KOPT-K1 (cell line): ENCODE data around the gene THPO.

Experiments
- H3K27ac ChIP-seq: fragments of 200-600 bp; sonication (generic); 2 replicates; pipeline ENCODE4 v1.5.1; 2016; ENCODE audit warnings: antibody characterized with exemption, mild to moderate bottlenecking, low read depth, low read length; ENCODE audit not compliant: poor library complexity, severe bottlenecking
- H3K36me3 ChIP-seq: fragments of 200-600 bp; sonication (generic); 2 replicates; pipeline ENCODE4 v1.5.1; 2017; ENCODE audit warnings: antibody characterized with exemption, mild to moderate bottlenecking, low read length, moderate library complexity; ENCODE audit not compliant: insufficient read depth
- H3K9me3 ChIP-seq: fragments of 200-600 bp; sonication (generic); 2 replicates; pipeline ENCODE4 v1.5.1; 2017; ENCODE audit warnings: antibody characterized with exemption, low read length, mild to moderate bottlenecking; ENCODE audit not compliant: insufficient read depth, poor library complexity, severe bottlenecking

The THPO gene

GRCh38 chr3:184377882-184378445, at the start of gene THPO:
TSS of gene THPO (minus strand) at chr3:184378207. CDS start at chr3:184376259, 1,948 bp downstream.
- Histone ChIP-seq H3K36me3 (no peaks in the 10 kb centered on the region), H3K9me3 (no peaks in the 10 kb centered on the region), H3K27ac (no peak within 1 kb of the TSS)

DNA sequence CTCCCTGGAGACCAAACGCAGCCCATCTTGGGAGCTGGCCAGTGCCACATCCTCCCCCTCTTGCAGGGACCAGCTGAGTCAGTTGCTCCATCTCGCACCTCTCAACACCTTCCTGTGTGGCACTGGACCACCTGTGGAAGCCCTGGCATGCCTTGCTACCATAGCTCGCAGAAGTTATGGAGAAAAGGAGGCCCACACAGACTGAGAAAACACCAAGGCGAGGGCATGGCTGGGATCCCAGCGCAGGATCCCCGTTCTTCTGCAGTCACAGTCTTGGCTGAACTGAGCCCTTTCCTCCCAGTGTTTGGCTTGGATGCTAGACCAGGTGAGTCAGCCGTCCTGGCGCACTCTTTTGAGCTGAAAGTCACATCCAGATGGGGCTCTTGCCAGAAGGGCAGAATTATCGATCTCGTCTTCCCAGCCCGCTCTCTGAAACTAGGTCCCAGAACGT, 48.7 kb upstream of the THPO start:
- no peaks in the 10 kb centered on the region for H3K36me3 ChIP-seq
- H3K27ac ChIP-seq, result no peak overlapping the region

GRCh38 chr3:184423561-184423960, 45.6 kb upstream of the THPO start:
- H3K9me3 ChIP-seq, result peaks cover 3% of the 10 kb centered on the region
- H3K36me3 ChIP-seq, result no peaks in the 10 kb centered on the region

More for the DNA sequence above, 48.7 kb upstream of the THPO start:
- H3K9me3 ChIP-seq, result peaks cover 3% of the 10 kb centered on the region

GRCh38 chr3:184419171-184419570, 41.2 kb upstream of the THPO start:
- Histone ChIP-seq H3K36me3 (no peaks in the 10 kb centered on the region), H3K9me3 (peaks cover 3% of the 10 kb centered on the region), H3K27ac (no peak overlapping the region)

More at GRCh38 chr3:184423561-184423960, 45.6 kb upstream of the THPO start:
- no peak overlapping the region for H3K27ac ChIP-seq

- H3K9me3 ChIP-seq, result peaks cover 3% of the 10 kb centered on the region
- no peak overlapping the region for H3K27ac ChIP-seq
- no peaks in the 10 kb centered on the region for H3K36me3 ChIP-seq
Measured at GRCh38 chr3:184417619-184418327, 39.8 kb upstream of the THPO start.

GRCh38 chr3:184415203-184415490, 37.1 kb upstream of the THPO start:
- no peaks in the 10 kb centered on the region for H3K36me3 ChIP-seq

GRCh38 chr3:184414418-184415202, 36.6 kb upstream of the THPO start:
- Histone ChIP-seq H3K9me3 (no peaks in the 10 kb centered on the region), H3K36me3 (no peaks in the 10 kb centered on the region), H3K27ac (no peak overlapping the region)

More at GRCh38 chr3:184415203-184415490, 37.1 kb upstream of the THPO start:
- Histone ChIP-seq H3K27ac (no peak overlapping the region), H3K9me3 (no peaks in the 10 kb centered on the region)

DNA sequence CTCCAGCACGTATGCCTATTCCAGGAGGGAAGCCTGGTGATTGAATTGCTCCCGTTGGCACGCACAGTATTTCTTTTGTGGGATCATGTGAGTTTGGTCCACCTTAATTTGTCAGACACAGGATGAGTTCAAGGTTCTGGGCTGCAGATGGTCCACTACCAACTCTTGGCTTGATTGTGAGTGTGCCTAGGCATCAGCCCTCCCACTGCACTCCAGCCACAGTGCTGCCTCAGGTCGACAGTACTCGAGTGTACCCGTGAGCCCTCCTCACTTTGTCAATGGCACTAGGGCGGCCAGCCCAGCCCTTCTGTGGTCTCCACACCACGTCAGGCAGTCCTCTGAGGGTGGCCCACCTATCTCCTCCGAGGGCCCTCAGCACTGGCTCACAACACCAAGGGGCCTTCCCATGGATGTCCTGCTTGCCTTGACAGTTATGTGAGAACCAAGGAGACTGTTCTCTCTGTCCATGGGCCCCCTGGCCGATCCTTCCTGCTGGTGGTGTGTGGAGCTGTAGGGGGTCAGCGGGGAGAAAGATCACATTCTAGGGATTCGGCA, 32.0 kb upstream of the THPO start:
- no peak overlapping the region for H3K27ac ChIP-seq
- no peaks in the 10 kb centered on the region for H3K36me3 ChIP-seq
- no peaks in the 10 kb centered on the region for H3K9me3 ChIP-seq

DNA sequence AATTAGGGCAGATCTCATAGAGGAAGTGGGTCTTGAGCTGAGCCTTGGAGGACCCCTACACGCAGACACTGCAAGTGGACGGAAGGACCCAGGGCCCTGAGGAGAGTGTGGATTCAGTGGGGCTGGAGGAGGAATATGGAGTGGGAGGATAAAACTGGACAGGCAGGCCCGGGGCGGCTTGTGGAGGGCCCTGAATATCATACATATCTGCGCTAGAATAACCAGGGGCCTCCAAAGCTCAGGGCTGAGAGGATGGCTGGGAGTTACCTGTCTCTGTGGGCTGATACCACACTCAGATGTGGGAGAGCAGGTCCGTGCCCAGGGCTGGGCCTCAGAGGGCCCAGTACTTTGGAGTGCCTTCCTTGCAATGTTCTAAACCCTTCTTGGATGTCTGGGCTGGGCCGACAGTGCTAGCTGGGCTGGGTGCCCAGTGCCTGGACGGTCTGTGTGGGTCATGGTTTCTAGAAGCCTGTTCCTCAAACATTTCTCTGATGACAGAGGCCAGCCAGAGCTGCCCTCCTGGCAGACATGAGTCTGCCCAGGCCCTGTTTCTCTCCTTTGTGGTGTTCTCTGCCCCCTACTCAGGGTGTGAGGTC, 31.4 kb upstream of the THPO start:
- no peak overlapping the region for H3K27ac ChIP-seq
- no peaks in the 10 kb centered on the region for H3K9me3 ChIP-seq

DNA sequence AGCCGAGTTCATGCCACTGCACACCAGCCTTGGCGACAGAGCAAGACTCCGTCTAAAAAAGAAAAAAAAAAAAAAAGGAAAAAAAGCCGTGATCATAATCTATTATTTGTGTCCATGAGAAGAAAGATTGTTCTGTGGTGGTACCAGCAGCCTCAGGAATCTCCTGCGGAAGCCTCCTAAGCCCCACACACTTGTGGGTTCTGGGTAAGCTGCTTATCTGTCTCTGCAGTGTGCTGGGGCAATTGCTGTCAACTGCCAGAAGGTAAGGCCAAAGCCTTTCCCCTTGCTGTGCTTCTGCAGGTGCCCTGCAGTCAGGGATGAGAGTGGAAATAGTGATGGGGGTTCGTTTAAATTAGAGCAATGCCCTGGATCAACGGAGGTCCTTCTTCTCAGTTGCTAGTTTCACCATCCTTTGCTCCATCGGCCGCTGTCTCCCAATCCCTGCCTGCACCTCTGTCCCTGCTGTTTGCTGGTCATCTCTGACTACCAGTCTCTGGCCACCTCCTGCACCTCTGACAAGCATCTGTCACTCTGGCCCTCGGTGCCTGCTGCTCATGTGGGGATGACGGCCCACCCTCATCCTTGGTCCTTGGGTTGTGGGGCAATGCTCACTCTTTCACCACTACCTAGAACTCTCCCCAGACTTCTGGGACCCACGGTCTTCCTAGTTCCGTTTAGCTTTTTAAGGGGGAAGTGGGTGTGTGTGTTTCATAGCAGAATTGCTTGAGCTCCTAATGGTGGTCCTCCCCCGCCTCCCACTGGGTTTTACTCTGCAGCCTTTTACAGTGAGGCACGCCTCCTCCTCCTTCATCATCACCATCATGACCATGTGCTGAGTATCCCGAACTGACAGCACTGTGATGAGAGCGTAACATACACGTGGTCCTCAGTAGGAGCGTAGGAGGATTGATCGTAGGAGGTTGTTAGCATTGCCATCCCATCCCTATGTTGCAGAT, 27.3 kb upstream of the THPO start:
- Histone ChIP-seq H3K9me3 (no peaks in the 10 kb centered on the region), H3K36me3 (no peaks in the 10 kb centered on the region), H3K27ac (no peak overlapping the region)

More for the DNA sequence above, 31.4 kb upstream of the THPO start:
- H3K36me3 ChIP-seq, result no peaks in the 10 kb centered on the region

DNA sequence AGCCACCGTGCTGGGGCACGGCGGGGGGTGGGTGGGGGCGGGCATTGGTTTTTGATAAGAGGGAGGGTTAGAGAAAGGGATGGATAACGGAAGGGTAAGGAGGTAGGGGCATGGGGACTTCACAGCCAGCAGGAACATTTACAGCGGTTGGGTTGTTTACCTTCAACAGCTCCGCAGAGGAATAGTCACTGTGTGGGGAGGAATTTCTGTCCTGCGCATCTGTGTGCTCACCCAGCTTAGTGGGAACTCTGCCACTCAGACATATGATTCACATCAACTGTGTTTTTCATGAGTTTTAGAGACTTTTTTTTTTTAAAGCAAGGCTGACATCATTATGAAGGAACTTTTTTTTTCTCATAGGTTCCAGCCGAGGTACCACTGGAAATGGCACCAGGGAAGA, 21.4 kb upstream of the THPO start:
- H3K27ac ChIP-seq, result no peak overlapping the region
- H3K9me3 ChIP-seq, result no peaks in the 10 kb centered on the region
- H3K36me3 ChIP-seq, result no peaks in the 10 kb centered on the region

DNA sequence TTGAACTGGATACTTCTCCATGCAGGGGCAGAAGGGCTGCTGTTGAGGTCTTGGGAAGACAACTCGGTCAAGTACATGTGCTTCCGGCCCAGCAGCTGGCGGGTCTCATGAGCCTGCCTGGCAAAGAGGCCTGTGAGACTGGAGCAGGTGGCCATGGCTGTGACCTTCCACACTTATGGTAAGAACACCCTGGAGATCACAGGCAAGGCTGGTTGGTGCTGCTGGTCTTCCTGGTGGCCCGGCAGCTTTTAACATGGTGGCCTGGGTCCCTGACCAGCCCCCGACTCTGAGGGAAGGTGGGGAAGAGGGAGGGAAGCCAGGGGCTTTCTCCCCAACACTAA, 17.3 kb upstream of the THPO start:
- Histone ChIP-seq H3K36me3 (no peaks in the 10 kb centered on the region), H3K27ac (no peak overlapping the region), H3K9me3 (no peaks in the 10 kb centered on the region)

DNA sequence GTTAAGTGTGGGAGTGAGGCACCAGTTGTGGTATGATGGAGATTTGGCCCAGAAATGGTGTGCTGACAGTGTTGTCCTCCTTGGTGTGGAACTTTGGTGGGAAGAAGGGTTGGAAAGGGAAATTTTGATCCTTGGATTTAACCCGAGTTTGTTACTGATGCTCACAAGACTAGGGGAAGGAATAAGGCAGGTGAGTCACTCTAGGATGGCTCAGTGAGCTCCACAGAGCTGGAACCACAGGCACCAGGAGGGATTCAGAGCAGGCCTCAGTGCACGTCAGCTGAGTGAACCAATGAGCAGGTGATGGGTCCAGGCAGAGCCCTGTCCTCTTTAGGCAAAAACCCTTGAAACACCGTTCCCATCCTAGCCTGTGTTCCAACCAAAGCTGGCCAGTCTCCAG, 13.3 kb upstream of the THPO start:
- Histone ChIP-seq H3K36me3 (no peaks in the 10 kb centered on the region), H3K9me3 (no peaks in the 10 kb centered on the region), H3K27ac (no peak overlapping the region)

- Histone ChIP-seq H3K27ac (no peak overlapping the region), H3K36me3 (no peaks in the 10 kb centered on the region), H3K9me3 (no peaks in the 10 kb centered on the region)
Measured at GRCh38 chr3:184389935-184390528, 12.0 kb upstream of the THPO start.
